Activated naive CD4-positive, alpha-beta T cell treated with anti-CD3 and anti-CD28 coated beads, Interleukin-2, amount 50 U/mL, for 16 hours (primary cell): ENCODE measurements around the gene SUCLA2.
"Not testable (repeated sequence)": the region's sequence is repeated elsewhere in the genome, so short reads cannot be mapped to it uniquely, and the experiment has no call there.

Experiments used
- DNase-seq: peaks from one replicate; pipeline ENCODE4 v3.0.0-alpha.2; 2020

SUCLA2 gene

GRCh38 chr13:48001114-48001881 is at the start of gene SUCLA2:
Gene SUCLA2, minus strand, starts transcription at chr13:48001273. Its CDS starts 4 bp downstream, at chr13:48001269.
- peak; percentile 93 for DNase-seq

- DNase-seq = no peak
Measured at GRCh38 chr13:48050550-48050949, 49.5 kb upstream of the SUCLA2 start.

- no peak for DNase-seq
Measured at GRCh38 chr13:48043789-48044503, 42.9 kb upstream of the SUCLA2 start.

GRCh38 chr13:48042894-48043293 is 41.8 kb upstream of the SUCLA2 start:
- no peak for DNase-seq

- DNase-seq = no peak
Measured at GRCh38 chr13:48040896-48041295, 39.8 kb upstream of the SUCLA2 start.

- DNase-seq = no peak
Measured at GRCh38 chr13:48040049-48040448, 39.0 kb upstream of the SUCLA2 start.

GRCh38 chr13:48038761-48039160 is 37.7 kb upstream of the SUCLA2 start:
- DNase-seq = no peak

GRCh38 chr13:48037346-48038173 is 36.5 kb upstream of the SUCLA2 start, which contains the start of gene NUDT15:
Gene NUDT15, plus strand, starts transcription at chr13:48037726. Its CDS starts 21 bp downstream, at chr13:48037747.
- peak; percentile 96 for DNase-seq

- DNase-seq = no peak
Measured at GRCh38 chr13:48029859-48030258, 28.8 kb upstream of the SUCLA2 start.

- DNase-seq = no peak
Measured at GRCh38 chr13:48028066-48028465, 27.0 kb upstream of the SUCLA2 start.

- DNase-seq = no peak
Measured at GRCh38 chr13:48019796-48020195, 18.7 kb upstream of the SUCLA2 start.

GRCh38 chr13:48018637-48019036 is 17.6 kb upstream of the SUCLA2 start:
- DNase-seq = no peak

GRCh38 chr13:48014359-48014758 is 13.3 kb upstream of the SUCLA2 start:
- no peak for DNase-seq

- DNase-seq = no peak
Measured at GRCh38 chr13:48012668-48013067, 11.6 kb upstream of the SUCLA2 start.

GRCh38 chr13:48010698-48011097 is 9.6 kb upstream of the SUCLA2 start:
- no peak for DNase-seq

GRCh38 chr13:48009284-48009683 is 8.2 kb upstream of the SUCLA2 start:
- no peak for DNase-seq

GRCh38 chr13:48006396-48006795 is 5.3 kb upstream of the SUCLA2 start:
- DNase-seq = no peak

GRCh38 chr13:48004201-48004600 is 3.1 kb upstream of the SUCLA2 start:
- DNase-seq = no peak

GRCh38 chr13:48001999-48002398 is 926 bp upstream of the SUCLA2 start:
- DNase-seq = not testable (repeated sequence)

GRCh38 chr13:48000559-48001113 is 437 bp downstream of the SUCLA2 start:
- no peak for DNase-seq

- no peak for DNase-seq
Measured at GRCh38 chr13:47999973-48000372, 1.1 kb downstream of the SUCLA2 start.

GRCh38 chr13:47997384-47997783 is 3.7 kb downstream of the SUCLA2 start:
- DNase-seq = no peak

- DNase-seq = no peak
Measured at GRCh38 chr13:47991859-47992258, 9.2 kb downstream of the SUCLA2 start.
